Stimulated activated CD4-positive, alpha-beta T cell treated with anti-CD3 and anti-CD28 coated beads, Interleukin-15, amount 100 ng/mL, for 48 hours (primary cell): Measurements from ENCODE around the gene C22orf15.

Experiments used
- DNase-seq, 2 donors: peaks; one replicate each; pipeline ENCODE4 v3.0.0-alpha.2; 2020; ENCODE audit warnings: low read depth in 2 of 2

C22orf15 gene

DNA sequence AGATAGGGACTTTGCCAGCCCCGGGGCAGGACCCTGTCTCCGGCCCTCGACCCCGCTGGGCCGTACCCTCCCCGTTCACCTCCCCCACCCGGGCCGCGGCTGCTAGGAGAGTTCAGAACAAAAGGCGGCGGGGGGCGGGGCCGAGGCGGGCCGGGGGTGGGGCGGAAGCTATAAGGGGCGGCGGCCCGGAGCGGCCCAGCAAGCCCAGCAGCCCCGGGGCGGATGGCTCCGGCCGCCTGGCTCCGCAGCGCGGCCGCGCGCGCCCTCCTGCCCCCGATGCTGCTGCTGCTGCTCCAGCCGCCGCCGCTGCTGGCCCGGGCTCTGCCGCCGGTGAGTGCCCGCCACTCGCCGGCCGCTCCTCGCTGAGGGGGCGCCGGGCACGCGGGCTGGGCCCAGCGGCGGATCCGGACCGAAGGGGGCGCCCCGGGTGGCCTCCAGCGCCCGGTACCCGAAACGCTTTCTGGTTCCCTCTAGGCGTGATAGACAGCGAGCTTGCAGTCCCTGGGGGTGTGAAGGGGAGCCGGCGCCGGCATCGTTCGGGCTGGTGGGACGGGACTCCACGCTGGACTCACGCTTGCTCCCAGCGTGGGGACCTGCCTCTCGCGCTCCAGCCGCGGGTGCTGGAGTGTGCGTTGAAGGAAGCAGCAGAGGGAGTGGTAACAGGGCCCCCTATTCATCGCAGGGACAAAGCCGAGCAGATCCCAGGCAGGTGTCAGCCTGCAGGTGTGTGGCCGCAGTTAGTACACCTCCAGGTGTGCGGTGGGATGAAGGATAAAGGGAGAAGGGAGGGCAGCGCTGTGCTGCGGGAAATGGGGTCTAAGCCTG is 10.1 kb downstream of the C22orf15 start, which contains the start of gene MMP11:
Gene MMP11, plus strand, starts transcription at position 201 of the 825 bp plus-strand sequence. Its CDS starts 22 bp downstream, at position 223.
- DNase-seq = no peak

DNA sequence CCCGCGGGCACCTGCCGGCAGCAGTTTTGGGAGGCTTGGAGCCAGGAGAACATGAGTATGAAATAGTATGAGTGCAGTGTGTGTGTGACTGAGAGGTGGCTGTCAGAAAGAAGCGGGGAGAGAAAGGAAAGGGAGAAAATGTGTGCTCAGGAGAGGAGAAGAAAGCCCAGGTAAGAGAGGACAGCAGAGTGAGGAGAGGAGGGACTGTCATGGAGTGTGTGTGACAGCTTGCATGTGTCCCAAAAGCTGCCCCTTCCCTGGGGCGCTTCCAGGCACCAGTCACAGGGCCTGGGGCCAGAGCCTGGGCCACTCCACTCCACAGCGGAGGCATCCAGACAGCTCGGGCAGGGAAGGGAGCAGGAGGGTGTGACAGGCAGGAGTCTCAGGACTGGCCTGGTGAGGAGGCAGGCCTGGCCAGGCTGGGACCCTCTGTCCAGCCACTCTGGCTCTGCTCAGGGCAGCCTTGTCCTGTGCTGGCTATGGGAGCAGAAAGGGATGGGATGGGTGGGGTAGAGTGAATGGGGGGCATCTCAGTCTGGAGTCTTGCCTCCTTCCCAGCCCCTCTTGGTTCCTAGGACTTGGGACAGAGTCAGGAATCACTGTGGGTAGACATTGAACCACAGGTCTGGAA is 10.8 kb downstream of the C22orf15 start:
- DNase-seq = no peak

DNA sequence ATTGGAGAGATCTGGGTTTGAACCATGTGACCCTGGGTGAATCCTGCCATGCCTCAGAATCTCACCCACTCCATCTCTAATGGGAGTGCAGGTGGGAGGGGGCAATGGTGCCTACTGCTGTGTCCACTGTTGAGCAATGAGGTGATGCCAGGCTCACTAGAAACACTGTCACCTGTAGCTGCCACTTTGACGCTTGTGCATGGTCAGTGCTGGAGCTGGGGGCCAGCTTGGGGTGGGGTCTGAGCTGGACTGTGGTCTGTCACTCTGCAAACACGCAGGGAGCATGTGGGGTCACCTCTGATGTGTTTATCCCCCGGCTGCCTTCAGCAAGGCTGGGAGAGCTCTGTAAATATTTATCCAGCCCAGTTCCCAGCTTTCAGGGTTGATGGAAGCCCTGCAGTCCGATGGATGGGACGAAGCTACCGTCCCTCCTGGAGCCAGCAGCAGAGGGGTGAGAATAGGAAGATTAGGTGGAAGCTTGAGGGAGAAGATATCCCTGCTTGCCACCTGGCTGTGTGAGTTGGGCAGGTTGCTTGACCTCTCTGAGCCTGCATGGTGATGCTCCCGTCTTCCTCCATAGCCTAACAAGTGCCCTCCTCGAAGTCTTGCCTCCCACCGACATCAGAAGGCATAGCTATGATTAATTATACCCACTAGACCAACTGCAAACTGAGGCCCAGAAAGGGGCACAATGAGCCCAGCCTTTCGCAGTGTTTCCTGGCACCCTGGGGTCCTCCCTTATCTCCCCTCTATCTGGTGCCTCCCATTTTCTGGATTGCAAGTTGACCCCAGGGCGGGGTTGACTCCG is 11.5 kb downstream of the C22orf15 start:
- DNase-seq = no peak

DNA sequence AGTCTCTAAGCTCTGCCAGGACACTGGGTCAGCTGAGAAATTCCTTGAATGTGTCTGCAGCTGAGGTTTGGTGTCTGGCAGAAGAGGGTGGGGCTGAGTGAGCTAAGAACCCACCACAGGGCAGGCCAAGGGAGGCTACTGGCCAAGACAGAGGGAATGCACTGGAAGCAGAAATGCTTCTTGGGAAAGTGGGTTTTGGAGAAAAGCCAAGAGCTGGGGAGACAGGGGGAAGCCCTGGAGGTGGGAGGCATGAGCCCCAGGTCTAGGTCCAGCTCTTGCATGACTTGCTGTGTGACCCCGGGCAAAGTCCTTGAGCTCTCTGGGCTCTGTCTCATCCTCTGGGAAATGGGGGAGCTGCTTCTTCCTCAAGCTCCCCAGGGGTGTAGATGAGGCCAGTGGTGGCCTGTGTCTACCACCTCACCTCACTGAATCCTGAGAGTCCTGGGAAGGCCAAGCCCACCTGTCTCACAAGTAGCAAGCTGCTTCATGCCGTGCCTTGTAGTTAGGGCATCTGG is 12.2 kb downstream of the C22orf15 start:
- no peak for DNase-seq

DNA sequence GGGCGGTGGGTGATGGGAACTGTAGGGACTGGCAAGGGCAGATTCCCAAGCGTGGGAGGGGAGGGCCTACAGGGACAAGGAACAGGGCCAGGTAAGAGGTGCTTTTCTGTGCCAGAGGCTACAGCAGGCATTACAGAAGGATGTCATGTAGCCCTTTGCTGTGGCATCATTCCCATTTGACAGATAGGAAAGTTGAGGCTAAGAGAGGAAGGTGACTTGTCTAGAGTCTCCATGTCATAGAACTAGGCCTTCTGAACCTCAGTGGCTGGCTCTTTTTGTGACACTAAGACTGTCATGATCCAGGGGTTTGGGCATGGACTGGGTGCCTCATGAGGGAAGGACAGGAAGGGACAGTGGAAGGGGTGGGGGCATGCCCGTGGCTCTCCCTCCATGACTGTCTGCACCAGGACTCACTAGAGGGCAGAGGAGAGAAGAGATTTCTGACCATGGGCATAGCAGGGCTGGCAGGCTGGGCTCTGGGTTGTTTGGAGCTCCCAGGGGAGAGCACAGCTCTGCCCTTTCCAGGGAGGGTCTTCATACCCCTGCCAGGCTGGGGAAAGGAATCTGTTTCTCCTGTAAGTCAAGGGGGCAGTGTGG is 13.1 kb downstream of the C22orf15 start:
- DNase-seq = no peak

DNA sequence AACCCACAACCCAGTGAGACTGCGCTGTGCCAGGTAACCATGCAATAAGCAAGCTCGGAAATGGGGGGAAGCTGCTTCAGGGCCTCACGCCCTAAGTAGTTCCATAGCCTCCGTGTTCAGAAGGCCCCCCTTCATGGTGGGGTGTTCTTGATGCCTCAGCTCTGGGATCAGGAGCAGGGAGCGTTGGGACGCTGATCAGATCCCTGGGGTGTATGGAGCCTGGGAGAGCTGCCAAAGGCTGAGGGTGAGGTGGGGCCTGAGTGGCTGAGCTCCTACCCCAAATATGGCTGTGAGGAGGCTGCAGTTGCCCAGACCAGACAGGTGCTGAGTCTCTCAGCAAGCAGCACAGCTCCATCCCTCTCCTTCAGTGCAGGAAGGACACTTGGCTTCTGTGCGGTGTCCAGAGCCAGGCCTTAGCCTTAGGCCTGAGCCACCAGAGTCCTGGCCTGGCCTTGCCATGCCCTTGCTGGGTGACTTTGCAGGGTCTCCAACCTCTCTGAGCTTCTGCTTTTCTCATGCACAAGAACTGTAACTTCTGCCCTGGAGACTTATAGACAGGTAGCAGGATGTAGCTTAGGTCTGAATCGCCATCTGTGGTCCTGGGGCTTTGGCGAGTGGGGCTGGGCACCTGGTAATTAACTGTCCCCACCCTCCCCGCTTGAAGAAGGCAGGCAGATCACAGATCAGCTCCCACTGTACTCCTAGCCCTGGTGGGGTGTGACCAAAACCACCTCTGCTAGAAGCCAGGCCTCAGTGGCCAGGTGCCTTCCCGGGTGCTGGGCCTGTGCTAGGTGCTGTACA is 15.2 kb downstream of the C22orf15 start:
- no peak for DNase-seq

DNA sequence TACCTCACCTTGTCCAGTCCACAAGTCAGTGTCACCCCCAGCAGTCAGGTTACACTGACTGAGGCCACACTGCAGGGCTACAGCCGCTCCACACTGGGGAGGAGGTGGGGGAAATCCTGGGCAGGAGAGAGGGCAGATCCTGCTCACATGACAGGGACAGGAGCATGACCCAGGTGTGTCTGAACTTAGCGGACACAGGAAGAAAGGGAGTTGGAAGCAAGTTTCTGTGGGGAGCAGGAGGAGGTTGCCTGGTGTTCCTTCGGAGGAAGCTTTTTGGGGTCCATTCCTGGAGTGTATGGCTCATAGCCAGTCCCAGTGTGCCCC is 15.7 kb downstream of the C22orf15 start:
- no peak for DNase-seq

DNA sequence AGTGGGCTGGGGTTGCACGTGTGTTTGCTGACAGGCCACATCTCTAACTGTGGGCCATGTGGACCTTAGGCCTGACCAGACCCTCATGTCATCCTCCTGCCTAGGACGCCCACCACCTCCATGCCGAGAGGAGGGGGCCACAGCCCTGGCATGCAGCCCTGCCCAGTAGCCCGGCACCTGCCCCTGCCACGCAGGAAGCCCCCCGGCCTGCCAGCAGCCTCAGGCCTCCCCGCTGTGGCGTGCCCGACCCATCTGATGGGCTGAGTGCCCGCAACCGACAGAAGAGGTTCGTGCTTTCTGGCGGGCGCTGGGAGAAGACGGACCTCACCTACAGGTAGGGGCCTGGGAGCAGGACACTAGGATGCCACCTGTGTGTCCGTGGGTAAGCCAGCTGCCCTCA is 16.3 kb downstream of the C22orf15 start:
- no peak for DNase-seq

DNA sequence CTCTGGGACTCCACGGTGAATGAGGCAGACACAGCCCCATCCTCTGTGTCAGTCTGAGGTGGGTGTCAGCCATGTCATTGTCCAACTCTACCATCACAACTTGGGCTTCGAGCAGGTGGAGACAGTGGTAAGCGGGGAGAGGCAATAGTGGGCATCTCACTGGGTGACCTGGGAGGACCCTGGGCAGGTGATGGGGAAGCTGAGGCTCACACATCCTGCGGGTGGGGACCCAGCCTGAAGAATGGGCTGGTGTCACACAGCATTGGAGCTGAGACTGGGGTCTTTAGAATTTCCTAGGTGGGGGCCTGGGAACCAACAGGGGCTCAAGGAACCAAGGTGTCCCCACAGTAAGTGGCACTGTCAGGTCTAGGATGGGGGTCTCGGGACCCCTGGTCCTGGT is 16.9 kb downstream of the C22orf15 start:
- DNase-seq = no peak

DNA sequence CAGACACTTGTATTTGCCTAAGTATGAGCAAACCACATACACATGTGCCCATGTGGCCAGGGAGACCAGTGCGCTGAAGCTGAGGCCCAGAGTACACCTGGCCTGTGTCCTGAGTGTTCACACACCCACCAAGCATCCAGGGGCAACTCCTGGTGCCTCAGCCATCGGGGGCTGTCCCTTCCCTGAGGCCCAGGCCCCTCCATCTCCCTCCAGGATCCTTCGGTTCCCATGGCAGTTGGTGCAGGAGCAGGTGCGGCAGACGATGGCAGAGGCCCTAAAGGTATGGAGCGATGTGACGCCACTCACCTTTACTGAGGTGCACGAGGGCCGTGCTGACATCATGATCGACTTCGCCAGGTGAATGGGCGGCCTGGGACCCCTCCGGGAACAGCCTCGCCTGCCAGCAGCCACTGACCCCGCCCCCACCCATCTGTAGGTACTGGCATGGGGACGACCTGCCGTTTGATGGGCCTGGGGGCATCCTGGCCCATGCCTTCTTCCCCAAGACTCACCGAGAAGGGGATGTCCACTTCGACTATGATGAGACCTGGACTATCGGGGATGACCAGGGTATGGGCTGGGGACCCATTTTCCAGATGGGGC is 17.5 kb downstream of the C22orf15 start:
- DNase-seq = no peak

DNA sequence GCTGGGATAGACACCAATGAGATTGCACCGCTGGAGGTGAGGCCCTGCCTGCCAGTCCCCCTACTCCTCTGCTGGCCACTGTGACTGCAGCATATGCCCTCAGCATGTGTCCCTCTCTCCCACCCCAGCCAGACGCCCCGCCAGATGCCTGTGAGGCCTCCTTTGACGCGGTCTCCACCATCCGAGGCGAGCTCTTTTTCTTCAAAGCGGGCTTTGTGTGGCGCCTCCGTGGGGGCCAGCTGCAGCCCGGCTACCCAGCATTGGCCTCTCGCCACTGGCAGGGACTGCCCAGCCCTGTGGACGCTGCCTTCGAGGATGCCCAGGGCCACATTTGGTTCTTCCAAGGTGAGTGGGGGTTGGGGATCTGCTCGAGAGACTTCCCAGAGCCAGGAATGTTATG is 18.3 kb downstream of the C22orf15 start:
- DNase-seq = no peak

DNA sequence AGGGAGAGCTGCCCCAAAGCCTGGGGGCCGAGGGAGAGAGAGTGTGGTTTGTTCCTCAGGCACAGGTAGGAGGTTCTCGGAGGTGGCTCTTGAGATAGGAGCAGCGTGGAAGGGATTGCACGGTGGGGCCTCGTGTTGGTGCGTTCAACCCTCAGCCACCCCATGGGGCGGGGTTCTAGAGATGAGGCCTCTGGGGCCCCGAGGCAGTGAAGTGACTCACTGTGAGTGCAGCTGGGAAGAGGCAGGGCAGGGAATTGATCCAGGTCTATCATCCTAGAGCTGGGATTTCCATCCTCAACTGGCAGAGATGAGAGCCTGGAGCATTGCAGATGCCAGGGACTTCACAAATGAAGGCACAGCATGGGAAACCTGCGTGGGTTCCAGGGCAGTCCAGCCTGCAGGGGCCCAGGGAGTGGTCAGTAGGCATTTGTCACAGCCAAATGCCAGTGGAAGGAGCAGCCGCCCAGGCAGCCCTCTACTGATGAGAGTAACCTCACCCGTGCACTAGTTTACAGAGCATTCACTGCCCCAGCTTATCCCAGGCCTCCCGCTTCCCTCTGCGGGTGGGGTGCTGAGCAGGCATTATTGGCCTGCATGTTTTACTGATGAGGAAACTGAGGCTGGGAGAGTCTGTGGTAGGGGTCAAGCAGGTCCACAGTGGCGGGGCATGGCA is 18.9 kb downstream of the C22orf15 start:
- DNase-seq = no peak

DNA sequence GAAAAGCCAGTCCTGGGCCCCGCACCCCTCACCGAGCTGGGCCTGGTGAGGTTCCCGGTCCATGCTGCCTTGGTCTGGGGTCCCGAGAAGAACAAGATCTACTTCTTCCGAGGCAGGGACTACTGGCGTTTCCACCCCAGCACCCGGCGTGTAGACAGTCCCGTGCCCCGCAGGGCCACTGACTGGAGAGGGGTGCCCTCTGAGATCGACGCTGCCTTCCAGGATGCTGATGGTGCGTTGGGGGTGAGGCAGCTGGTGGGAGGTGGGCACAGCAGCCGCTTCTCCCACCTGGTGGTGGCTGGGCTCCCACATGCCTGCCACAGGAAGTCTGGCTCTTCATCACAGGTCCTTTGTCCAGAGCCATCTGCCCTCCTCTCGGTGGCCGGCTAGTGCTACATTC is 19.5 kb downstream of the C22orf15 start:
- DNase-seq = no peak

DNA sequence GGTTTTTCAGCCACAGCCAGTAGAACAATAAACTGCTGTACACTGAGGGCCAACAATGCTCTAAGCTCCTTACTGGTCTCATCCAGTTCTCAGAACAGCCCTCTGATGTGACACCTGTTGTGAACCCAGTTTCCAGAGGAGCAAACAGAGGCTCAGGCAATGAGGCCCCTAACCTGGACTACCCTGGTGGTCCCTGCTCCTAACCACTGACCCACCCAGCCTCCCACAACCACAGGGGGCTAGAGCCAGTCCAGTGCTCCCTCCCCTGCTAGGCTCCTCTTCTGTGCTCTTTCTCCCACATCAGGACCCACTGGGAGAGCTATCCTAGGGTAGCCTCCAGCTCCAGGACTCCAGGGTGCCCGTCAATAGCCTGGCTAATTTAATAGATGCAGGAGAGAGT is 19.9 kb downstream of the C22orf15 start:
- no peak for DNase-seq

DNA sequence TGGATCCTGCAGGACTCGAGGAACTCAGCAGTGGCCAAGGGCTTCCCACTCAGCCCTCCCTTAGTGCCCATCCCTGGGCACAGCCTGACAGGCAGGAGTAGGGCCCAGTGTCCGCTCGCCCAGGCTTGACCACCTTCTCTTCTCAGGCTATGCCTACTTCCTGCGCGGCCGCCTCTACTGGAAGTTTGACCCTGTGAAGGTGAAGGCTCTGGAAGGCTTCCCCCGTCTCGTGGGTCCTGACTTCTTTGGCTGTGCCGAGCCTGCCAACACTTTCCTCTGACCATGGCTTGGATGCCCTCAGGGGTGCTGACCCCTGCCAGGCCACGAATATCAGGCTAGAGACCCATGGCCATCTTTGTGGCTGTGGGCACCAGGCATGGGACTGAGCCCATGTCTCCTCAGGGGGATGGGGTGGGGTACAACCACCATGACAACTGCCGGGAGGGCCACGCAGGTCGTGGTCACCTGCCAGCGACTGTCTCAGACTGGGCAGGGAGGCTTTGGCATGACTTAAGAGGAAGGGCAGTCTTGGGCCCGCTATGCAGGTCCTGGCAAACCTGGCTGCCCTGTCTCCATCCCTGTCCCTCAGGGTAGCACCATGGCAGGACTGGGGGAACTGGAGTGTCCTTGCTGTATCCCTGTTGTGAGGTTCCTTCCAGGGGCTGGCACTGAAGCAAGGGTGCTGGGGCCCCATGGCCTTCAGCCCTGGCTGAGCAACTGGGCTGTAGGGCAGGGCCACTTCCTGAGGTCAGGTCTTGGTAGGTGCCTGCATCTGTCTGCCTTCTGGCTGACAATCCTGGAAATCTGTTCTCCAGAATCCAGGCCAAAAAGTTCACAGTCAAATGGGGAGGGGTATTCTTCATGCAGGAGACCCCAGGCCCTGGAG is 20.7 kb downstream of the C22orf15 start:
- DNase-seq = no peak

DNA sequence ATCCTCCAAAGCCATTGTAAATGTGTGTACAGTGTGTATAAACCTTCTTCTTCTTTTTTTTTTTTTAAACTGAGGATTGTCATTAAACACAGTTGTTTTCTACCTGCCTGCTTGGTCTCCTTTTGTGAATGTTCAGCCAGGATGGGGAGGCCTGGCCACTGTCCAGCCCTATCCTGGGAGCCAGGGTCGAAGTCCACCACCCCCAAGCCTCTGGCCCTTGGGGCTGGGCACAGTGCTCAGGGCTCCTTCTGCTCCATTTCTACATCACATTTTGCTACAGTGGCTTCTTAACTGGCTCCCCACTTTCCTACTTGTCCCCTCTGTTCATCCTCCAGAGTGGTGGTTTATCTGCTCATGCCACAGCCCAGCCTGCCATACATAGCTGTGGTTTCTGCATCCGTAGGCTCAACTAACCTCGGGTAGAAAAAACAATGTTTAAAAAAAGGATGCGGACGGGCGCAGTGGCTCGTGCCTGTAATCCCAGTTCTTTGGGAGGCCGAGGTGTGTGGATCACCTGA is 21.5 kb downstream of the C22orf15 start:
- no peak for DNase-seq

DNA sequence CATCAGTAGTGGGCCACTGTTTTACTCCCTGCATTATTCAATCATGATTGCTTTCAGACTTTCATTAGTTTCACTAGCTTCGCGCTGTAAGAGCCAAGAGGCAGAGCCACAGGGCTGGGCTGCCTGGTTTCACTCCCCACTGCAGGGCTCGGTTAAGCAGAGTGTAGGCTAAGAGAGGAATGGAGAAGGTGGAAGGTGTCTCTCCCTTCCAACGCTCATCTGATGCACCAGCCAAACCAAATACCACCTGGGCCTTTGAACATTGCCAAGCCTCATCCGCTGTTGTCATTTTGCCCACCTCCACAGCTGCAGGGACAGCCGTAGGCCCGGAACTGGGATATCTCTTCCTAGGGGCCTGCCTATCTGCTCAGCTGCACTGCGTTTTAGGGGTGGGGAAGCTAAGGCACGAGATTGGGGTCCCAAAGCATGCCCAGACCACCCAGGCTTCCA is 23.5 kb downstream of the C22orf15 start:
- DNase-seq = no peak

DNA sequence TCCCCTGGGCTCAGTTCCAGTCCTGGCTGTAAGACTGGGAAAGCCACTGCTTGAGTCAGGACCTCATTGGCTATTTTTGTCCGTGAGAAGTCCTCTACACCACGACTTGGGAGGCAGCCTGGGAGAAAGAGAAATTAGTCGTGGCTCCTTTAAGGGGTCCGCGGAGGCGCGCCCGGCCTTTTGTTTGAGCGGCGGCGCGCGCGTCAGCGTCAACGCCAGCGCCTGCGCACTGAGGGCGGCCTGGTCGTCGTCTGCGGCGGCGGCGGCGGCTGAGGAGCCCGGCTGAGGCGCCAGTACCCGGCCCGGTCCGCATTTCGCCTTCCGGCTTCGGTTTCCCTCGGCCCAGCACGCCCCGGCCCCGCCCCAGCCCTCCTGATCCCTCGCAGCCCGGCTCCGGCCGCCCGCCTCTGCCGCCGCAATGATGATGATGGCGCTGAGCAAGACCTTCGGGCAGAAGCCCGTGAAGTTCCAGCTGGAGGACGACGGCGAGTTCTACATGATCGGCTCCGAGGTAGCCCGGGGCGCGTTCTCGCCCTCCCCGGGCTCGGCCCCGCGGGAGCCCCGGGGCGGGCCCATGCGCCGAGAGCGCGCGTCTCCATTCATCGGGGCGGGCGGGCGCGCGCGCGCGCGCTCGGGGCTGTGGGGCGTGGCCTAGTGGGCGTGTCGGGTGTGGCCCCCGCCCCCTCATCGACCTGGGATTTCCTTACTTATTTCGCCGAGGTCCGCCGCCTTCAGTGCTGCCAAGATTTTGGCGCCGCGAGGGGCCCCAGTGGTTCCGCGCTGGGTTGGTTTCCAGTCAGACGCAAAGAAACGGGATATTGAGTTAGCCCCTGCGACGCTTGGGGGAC is 24.2 kb downstream of the C22orf15 start, which contains the start of gene SMARCB1:
Gene SMARCB1, plus strand, starts transcription at position 215 of the 848 bp plus-strand sequence. Its CDS starts 204 bp downstream, at position 419.
- peak; percentile 83 to 87 for DNase-seq
